HG02870 (cell line): Measurements from ENCODE around the gene TGFB1.
"Not testable (repeated sequence)": the region's sequence is repeated elsewhere in the genome, so short reads cannot be mapped to it uniquely, and the experiment has no call there.

Source experiments
- ATAC-seq: cut with Tn5 transposase; IDR thresholded peaks from one replicate; pipeline ENCODE4 v1.9.1; 2021; ENCODE audit warnings: mild to moderate bottlenecking, moderate library complexity; ENCODE audit not compliant: unreplicated experiment

TGFB1 gene

DNA sequence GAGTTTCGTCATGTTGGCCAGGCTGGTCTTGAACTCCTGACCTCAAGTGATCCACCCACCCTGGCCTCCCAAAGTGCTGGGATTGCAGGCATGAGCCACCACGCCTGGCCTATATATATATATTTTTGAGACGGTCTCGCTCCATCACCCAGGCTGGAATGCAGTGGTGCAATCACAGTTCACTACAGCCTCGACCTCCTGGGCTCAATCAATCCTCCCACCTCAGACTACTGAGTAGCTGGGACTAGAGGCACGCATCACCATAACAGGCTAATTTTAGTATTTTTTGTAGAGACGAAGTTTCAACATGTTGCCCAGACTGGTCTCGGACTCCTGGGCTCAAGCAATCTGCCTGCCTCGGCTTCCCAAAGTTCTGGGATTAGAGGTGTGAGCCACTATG is 6.8 kb downstream of the TGFB1 start:
- ATAC-seq = not testable (repeated sequence)

DNA sequence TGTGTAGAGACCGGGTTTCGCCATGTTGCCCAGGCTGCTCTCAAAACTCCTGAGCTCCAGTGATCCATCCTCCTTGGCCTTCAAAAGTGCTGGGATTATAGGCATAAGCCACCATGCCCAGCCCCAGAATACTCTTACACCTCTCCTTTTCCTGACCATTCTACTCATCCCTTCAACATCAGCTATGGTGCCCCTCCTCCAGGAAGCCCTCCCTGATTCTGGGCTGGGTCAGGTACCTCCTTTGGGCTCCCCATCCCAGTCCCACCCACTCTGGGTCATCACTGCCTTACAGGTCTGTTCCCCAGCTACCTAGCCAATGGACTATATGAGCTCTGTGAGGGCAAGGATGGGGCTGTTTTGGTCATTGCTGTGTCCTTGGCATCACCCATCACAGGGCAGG is 9.6 kb downstream of the TGFB1 start:
- ATAC-seq = no peak

DNA sequence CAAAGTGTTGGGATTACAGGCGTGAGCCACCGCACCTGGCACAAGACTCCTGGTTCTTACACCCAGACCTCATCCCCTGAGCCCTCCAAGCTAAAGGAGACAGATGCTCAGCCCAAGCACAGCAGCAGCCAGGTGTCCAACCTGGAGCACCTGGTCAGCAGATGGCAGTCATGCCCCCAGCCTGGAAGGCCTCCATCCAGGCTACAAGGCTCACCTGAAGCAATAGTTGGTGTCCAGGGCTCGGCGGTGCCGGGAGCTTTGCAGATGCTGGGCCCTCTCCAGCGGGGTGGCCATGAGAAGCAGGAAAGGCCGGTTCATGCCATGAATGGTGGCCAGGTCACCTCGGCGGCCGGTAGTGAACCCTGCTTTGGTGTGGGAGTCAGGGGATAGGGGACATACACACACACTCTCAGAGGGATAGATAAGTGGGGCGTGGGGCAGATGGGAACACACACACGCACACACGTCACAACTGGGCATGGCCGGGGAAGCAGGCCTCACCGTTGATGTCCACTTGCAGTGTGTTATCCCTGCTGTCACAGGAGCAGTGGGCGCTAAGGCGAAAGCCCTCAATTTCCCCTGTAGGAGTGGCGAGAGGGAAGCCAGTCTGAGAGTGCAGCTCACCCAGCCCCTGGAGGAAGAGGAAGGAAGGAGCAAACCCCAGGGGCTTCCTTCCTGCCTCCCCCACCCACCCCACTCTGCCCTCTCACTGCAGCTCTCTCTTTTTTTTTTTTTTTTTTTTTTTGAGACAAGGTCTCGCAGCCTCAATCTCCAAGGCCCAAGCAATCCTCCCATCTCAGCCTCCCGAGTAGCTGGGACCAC is 11.8 kb downstream of the TGFB1 start:
- no peak for ATAC-seq

DNA sequence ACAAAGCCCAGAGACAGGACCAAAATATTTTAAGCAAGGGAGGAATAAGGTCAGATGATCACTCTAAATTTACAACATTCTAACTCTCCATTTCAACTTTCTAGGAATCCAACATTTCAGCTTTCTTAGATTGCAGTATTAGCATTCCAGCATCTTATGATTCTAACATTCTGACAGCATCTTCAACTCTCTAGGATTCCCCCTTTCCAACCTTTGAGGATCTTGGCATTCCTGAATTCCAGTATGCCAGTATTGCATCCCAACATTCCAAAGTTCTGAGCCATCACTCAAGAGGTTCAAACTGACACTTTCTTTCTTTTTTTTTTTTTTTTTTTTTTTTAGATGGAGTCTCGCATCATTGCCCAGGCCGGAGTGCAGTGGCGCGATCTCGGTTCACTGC is 13.8 kb downstream of the TGFB1 start:
- ATAC-seq = no peak

DNA sequence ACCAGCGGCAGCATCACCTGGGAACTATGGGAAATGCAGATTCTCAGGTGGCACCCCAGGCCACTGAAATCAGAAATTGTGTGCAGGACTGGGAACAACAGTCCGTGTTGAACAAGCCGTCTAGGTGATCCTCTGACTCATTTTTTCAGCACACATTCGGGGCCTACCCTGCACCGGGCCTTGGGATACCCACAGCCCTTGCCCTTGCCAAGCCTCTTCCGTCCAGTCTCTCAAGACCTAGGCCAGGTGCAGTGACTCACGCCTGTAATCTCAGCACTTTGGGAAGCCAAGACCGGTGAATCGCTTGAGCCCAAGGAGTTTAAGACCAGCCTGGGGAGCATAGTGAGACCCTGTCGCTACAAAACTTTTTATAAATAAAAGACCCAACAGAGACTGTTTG is 18.3 kb downstream of the TGFB1 start:
- no peak for ATAC-seq

DNA sequence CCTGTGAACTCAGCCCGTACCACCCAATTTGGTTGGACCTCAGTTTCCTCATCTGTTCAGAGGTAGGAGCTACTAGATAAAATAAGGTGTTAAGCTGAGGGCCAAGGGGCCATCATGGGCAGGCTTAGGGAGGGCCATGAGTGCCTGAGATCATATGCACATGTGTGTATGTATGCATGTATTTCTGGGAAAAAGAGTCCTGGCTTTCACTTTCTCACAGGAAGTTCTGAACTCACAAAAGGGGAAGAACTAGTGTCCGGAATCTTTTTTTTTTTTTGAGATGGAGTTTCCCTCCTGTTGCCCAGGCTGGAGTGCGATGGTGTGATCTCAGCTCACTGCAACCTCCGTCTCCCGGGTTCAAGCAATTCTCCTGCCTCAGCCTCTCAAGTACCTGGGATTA is 18.9 kb downstream of the TGFB1 start:
- ATAC-seq = no peak

DNA sequence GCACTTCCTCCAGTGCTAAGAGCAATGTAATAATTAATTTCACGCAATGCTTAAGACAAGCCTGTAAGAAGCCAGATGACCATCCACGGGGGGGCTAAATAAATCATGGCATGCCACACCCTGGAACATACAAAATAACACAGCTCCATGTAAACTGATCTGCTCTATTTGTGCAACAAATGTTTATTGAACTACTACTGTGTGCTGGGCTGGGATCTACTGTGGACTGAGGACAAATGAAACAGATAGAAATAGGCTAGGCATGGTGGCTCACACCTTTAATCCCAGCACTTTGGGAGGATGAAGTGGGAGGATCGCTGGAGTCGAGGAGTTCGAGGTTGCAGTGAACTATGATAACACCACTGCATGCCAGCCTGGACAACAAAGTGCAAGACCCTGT is 21.3 kb downstream of the TGFB1 start:
- no peak for ATAC-seq

DNA sequence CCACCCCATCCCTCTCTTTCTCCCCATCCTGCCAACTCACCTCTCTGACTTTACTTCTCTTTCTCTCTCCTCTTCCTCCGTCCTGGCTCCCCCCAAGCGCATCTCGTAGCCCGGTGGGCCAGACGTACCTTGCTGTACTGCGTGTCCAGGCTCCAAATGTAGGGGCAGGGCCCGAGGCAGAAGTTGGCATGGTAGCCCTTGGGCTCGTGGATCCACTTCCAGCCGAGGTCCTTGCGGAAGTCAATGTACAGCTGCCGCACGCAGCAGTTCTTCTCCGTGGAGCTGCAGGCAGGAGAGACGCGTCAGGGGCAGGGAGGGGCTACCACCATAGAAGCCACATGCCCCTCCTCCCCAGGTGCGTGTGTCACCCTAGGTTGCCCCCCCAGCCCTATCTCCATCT is 21.7 kb downstream of the TGFB1 start:
- no peak for ATAC-seq

DNA sequence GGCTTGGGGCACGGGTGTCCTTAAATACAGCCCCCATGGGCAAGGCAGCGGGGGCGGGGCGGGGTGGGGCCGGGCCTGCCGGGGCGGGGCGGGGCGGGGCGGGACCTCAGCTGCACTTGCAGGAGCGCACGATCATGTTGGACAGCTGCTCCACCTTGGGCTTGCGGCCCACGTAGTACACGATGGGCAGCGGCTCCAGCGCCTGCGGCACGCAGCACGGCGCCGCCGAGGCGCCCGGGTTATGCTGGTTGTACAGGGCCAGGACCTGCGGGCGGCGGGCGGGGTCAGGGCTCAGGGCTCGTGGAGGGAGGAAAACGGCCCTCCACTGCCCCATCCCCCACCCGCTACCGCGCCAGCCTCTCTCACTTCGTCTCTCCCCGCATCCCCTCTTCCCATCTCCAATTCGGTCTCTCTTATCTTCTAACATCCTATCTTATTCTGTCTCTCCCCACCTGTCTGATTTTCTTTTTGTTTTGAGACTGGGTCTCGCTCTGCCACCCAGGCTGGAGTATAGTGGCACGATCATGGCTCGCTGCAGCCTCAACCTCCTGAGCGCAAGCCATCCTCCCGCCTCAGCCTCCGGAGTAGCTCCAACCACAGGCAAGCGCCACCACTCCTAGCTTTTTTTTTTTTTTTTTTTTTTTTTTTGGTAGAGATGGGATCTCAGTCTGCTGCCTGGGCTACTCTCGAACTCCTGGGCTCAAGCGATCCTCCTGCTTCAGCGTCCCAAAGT is 22.6 kb downstream of the TGFB1 start:
- ATAC-seq = no peak

DNA sequence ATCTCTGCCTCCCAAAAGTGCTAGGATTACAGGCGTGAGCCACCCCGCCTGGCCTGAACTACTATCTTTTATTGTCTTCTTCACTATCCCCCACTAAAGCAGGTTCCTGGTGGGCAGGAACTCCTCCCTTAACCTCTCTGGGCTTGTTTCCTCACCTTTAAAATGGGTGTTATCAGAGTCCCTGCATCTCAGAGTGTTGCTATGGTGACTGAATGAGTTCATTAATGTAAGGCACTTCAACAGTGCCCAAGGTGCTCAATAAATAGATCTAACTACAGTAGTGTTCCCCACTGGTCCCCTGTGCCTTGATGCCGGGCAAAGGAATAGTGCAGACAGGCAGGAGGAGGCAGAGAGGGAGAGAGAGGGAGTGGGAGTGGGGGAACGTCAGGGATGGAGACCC is 23.2 kb downstream of the TGFB1 start:
- ATAC-seq = no peak

DNA sequence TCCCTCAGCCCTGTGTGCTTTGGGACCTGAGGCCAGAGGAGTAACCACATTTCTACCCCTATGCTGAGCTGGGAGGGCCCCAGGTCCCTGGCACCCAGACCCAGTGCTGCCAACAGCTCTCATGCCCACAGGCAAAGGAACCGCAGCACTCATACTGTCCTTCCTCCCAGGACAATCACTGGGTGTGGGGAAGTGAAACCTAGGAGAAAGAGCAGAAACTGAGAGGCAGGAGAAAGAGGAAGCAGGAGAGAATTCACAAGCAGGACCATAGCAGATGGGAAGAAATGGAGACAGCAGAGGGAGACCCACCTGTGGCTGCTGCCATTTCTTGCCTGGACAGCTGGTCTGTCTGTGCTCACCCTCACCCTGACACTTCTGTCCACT is 24.9 kb downstream of the TGFB1 start:
- no peak for ATAC-seq

DNA sequence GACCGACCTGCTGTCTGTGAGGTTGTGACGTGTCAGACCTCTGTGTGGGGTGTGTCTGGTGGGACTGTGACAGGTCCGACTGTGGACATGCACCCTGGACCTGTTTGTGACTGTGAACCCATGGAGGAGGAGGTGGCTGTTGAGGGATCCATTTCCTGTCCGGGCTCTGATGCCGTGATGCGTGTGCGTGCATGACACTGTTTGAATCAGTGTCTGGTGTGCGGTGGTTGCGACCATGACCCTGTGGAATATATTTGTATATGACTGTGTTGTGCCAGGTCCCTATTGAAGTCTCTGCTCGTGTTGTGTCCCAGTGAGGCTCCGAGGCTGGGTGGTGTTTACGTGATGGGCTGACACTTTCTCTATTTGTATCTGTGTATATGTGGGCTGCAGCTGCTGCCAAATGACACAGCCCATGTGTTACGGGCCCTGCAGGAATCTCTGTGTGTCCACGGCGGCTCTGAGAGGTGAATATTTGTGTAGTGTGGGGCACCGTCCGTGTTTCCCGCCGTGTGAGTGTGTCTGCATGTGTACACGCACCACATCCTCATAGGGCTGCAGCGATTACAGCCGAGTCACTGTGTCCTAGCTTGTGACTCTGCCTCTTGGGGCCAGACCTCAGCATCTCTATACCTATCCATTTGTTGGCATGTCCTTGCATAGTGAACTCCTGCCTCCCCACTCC is 25.4 kb downstream of the TGFB1 start:
- ATAC-seq = no peak

DNA sequence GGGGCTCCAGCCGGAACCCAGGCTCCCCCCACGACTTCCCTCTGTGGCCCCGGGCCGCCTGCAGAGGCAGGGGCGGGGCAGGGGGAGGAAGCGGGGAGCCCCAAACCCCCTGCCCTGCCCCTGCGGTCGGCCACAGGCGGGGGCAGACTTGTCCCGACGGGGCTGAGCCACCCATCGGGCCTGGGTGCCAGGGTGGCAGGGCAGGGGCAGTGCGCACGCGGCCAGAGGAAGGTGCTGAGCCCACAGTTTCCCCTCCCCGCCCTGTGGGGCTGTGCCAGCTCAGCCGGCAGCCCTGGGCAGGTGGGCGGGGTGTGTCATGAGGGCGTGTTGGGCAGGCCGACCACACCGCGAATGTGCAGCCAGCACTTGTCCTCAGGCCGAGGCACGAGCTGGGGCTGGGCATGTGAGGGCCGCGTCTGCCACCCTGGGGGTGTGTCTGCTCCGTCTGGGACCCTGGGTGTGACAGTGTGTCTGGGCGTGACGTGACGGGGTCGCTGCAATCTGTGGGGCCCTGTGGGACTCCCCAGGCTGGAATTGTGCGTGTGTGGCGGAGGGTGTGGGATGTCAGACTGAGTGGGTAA is 26.1 kb downstream of the TGFB1 start:
- no peak for ATAC-seq

DNA sequence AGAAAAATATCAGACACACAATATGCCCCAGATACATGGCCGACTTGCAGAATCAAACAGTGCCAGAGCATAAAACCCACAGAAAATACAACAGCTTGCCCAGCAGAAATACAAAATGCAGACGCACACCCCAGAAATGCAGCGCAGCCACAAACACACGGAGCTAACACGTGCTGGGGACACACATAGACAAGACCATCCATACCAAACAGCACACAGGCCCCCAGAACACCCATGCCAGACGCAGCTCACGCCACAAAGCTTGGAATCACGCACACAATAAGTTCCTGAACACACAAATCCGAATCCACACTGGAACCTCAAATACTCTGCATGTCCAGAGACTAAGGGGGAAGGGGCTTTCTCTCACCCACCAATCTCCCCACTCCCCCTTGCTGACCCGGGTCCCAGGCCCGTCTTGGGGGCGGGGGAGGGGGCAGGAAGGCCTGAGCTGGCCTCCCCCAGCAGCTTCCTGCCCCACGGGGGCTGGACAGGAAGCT is 26.6 kb downstream of the TGFB1 start:
- no peak for ATAC-seq

DNA sequence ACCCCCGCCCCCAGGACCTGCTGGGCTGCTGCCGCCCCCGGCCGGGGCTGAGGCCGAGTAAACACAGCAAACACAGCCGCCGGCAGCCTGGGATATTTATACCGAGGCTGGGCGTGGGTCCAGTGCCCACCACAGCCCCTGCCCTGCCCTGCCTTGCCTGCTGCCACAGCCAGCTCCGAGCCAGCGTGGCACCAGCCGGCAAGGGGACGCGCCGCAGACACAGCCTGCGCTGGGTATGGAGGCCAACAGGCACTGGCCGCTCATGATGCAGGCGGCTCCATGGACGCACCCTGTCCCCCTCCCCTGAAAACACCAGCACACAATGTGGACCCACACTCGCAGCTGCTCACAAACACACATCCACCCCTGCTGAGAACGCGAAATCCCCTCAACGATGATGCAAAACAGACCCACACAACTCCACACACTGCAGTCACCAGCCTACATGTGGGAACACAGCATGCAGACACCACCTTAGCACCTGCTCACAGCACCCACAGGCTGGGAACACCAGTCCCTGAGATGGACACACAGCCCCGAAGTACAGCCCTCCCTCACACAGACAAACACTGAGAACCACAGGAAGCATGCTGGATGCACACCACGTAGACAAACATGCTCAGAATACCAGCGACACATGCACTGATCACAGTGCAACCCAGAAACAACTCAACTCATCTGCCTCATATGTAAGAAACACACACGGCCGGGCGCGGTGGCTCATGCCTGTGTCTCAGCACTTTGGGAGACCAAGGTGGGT is 27.6 kb downstream of the TGFB1 start:
- ATAC-seq = no peak

DNA sequence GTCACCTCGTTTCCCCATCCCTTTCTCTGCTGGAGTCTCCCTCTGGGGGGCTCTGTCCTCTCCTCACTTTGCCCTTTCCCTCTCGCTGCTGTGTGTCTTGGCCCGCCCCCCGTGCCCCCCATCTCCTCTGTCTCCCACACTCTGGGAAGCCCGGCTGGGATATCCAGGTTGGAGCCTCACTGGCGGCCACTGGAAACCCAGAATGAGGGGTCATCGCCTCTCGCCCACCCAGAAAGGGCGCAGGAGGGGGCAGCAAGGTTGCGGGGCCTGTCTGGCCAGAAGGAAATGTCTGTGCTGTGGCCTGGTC is 28.1 kb downstream of the TGFB1 start:
- ATAC-seq = no peak

DNA sequence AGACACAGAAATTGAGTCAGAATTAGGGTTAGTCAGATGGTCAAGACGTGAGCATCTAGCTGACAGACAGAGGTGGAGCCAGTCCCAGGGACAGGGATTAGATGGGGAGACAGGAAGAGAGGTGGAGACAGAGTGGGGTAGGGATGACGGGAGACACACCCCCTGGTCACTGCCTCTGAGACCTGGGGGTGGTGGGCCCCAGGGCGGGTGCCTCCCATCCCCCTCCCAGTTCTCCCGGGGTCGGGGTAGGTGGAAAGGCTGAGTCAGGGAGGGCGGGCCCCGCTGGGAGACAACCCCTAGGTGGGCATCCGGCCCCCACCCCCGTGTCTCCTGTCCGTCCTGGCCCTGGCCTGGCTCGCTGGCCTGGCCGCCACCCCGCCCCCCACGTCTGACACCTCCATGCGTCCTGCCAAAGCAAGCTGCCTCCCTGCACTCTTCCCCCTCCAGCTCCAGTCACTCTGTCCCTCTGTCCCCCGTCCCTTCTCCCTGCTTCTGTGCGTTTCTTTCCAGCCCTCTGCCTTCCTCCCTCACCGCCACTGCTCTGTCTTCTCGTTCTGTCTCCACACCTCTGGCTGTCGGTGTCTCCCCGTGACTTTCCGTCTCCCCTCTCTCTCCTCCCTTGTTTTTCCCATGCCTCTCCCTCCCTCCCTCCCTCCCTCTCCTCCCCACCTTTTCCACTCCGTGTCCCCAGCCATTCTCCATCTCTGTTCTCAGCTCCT is 28.6 kb downstream of the TGFB1 start:
- ATAC-seq = no peak

DNA sequence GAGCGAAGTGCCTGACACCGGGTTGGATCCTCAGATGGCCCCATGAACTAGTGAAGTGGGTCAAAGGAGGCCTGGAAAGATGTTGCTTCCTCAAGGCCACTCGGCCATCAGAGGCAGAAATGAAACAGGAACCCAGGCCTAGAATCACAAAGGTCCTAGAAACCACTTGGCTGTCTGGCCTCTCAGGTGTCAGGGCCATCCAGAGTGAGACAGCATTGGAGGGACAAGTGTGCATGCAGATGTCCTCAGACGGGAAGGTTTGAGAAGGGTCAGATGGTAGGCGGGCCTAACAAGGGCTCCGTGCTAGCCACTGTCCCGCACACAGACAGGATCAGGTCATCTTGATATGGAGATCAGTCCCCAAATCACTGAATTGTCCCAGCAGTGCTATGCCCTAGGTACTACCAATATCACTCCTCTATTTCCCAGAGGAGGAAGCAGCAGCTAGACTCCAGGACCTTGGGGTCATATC is 29.5 kb downstream of the TGFB1 start:
- ATAC-seq = no peak

DNA sequence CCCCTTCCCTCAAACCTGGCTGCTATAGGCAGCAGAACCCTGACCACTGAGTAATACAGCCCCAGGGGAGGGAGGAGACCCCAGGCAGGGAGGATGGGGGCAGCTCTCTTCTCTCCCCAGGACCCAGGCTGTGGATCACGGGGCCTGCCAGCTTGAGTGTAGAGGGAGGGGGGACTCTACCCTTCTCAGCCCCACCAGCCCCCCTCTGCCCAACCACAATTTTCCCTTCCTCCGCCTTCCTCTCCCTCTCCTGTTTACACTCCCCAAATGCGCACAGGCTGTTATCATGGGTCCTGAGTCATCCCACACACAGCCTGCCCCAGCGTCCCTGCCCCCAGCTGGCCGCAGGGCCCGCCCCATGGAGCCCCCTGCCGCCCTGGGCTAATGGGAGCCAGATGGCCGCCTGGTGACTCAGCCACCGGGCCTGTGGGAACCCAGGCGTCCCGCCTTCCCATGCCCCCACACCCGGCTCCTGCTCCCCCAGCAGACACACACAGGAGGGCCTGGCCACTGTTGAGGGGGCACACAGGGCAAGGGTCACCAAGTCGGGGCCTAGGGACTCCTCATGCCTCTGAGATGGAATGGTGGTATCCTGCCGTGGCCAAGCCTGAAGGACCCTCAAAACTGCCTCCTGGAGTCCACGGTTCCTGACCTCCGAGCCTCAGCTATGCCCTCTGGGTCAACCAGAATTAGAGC is 30.1 kb downstream of the TGFB1 start:
- no peak for ATAC-seq
